ENCODE results near the gene MACC1. TPM values are rescaled to one million over a fixed set of nuclear protein-coding genes. Genes with fewer than 3 reads are reported as not detected.

The MACC1 gene
- total RNA-seq, 1 donor from 2014 or later = 6.9 TPM

DNA sequence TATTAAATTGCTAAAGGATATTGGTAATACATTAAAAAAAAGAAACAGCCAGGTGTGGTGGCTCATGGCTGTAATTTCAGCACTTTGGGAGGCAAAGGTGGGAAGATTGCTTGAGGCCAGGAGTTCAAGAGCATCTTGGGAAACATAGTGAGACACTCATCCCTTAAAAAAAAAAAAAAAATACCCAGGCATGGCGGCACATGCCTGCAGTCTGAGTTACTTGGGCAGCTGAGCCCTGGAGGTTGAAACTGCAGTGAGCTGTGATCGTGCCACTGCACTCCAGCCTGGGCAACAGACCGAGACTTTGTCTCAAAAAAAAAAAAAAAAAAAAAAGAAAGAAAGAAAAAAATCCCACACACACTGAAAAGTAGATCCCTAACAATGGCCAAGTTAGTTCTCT is 59.7 kb downstream of the MACC1 start:
- H3K27me3 ChIP-seq = no peaks in the 10 kb centered on the region
- peaks cover 15% of the 10 kb centered on the region for H3K4me1 ChIP-seq
- no peak for DNase-seq (ENCODE audit: extremely low spot score in 2 of 2)
- H3K9me3 ChIP-seq = no peaks in the 10 kb centered on the region
- H3K27ac ChIP-seq = no peak overlapping the region
- H3K36me3 ChIP-seq = no peaks in the 10 kb centered on the region
- no peak overlapping the region for H3K4me3 ChIP-seq
- no peak for TF ChIP-seq POLR2A (IDR thresholded peaks at IDR 0.05)
- no peak for TF ChIP-seq CTCF (IDR thresholded peaks at IDR 0.05)
- no peak for TF ChIP-seq POLR2AphosphoS5 (IDR thresholded peaks at IDR 0.05; ENCODE audit: insufficient read depth in 1 of 2, low read depth in 1 of 2)
- intact Hi-C loops (cut with DNase I) = no loop called here

DNA sequence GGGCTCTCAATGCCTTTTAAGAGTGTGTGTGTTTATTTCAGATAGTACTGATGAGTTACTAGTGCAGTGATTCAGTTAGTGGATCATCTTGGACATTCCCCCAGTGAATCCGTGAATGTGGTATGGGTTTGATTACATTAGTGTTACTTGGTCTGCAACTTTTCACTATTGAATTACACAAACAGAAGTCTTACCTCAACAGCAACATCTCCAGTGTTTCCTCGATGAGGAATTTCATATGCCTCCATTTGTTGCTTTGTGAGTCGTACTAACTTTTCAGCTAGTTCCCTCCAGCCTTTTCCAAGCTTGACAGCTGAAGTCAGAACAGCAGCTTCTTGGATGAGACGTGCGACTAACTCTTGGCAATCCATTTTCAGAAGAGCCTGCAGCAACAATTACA is 63.2 kb downstream of the MACC1 start:
- Histone ChIP-seq H3K4me3 (no peak overlapping the region), H3K27ac (peak overlapping the region; percentile 51), H3K27me3 (no peaks in the 10 kb centered on the region), H3K36me3 (no peaks in the 10 kb centered on the region), H3K9me3 (no peaks in the 10 kb centered on the region), H3K4me1 (peaks cover 20% of the 10 kb centered on the region)
- TF ChIP-seq POLR2A (IDR thresholded peaks at IDR 0.05) = no peak
- no peak for TF ChIP-seq CTCF (IDR thresholded peaks at IDR 0.05)
- no peak for TF ChIP-seq POLR2AphosphoS5 (IDR thresholded peaks at IDR 0.05; ENCODE audit: insufficient read depth in 1 of 2, low read depth in 1 of 2)
- intact Hi-C loops (cut with DNase I) = no loop called here
- DNase-seq (ENCODE audit: extremely low spot score in 2 of 2) = no peak

- intact Hi-C loops (cut with DNase I) = no loop called here
These were observed 63.6 kb downstream of the MACC1 start for GRCh38 chr7:20153567-20153966.

DNA sequence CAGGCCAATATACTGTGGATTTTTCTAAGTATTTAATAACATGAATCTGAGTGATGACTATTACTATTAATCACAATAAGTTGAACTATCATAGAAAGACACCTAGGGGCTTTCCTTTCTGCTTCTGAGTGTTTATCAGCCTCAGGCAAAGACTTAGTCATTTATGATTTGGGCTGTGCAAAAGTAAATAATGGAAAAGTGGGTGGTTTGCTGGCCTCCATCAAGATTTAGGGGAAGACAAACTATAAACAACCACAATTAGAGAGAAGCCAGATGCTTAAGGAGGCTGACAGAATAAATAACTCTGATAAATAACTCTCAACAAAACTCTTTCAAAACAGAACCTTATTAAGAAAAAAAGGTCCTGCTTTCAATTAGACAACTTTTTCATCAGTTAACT is 64.7 kb downstream of the MACC1 start:
- H3K4me1 ChIP-seq = peaks cover 20% of the 10 kb centered on the region
- no peaks in the 10 kb centered on the region for H3K36me3 ChIP-seq
- no peaks in the 10 kb centered on the region for H3K27me3 ChIP-seq
- no peaks in the 10 kb centered on the region for H3K9me3 ChIP-seq
- no peak for TF ChIP-seq CTCF (IDR thresholded peaks at IDR 0.05)
- peak in 1 of 2 donors; percentile 14 for TF ChIP-seq POLR2AphosphoS5 (IDR thresholded peaks at IDR 0.05; ENCODE audit: insufficient read depth in 1 of 2, low read depth in 1 of 2)
- no peak for TF ChIP-seq POLR2A (IDR thresholded peaks at IDR 0.05)
- H3K4me3 ChIP-seq = no peak overlapping the region
- DNase-seq (ENCODE audit: extremely low spot score in 2 of 2) = no peak
- peak overlapping the region; percentile 51 for H3K27ac ChIP-seq
- intact Hi-C loops (cut with DNase I) = no loop called here

More at GRCh38 chr7:20153567-20153966, 63.6 kb downstream of the MACC1 start:
- no peak for TF ChIP-seq CTCF (IDR thresholded peaks at IDR 0.05)
- Histone ChIP-seq H3K9me3 (no peaks in the 10 kb centered on the region), H3K36me3 (no peaks in the 10 kb centered on the region), H3K4me3 (no peak overlapping the region), H3K4me1 (peaks cover 20% of the 10 kb centered on the region), H3K27me3 (no peaks in the 10 kb centered on the region), H3K27ac (peak overlapping the region; percentile 51)
- no peak for DNase-seq (ENCODE audit: extremely low spot score in 2 of 2)

DNA sequence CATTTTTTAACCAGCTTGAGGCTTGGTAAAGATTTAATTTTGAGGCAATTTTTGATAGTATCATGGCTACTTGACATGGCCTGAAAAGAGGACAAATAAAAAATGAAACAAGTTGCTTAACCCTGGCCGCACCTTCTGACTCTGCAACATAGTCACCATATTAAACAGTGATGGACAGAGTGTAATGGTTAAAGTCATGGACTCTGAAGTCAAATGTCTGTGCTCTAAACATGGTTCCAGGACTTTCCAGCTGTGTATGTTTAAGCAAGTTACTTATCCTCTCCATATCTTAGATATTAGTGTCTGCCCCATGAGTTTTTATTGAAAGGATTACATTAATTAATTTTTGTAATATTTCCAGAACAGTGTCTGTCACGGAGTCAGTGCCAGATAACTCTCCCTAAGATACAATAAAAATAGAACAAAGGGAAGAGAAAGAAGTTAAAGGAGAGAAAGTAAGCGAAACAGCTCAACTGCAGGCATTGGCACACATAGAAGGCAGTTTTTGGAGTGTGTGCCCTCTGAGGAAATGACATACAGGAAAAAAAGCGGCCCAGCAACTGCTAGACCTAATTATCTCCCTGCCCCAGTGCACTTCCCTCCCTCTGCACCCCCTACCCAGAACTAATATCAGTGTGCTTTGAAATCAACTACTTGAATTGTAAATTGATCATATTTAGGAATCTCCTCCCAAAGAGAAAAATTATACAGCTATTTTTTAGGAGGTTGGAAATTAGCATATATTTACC is 65.3 kb downstream of the MACC1 start:
- peaks cover 0 to 2% of the 10 kb centered on the region in 2 donors for H3K36me3 ChIP-seq
- H3K9me3 ChIP-seq = no peaks in the 10 kb centered on the region
- no peak overlapping the region for H3K4me3 ChIP-seq
- TF ChIP-seq POLR2AphosphoS5 (IDR thresholded peaks at IDR 0.05; ENCODE audit: insufficient read depth in 1 of 2, low read depth in 1 of 2) (no peak), POLR2A (IDR thresholded peaks at IDR 0.05) (no peak), CTCF (IDR thresholded peaks at IDR 0.05) (no peak)
- DNase-seq (ENCODE audit: extremely low spot score in 2 of 2) = no peak
- H3K27ac ChIP-seq = peak overlapping the region; percentile 51
- H3K4me1 ChIP-seq = peaks cover 20% of the 10 kb centered on the region
- intact Hi-C loops (cut with DNase I) = no loop called here
- no peaks in the 10 kb centered on the region for H3K27me3 ChIP-seq

Measured in vagina (tissue), 2 donors.